Neutrophil (primary cell): Measurements from ENCODE around the gene LRRC25.
A peak's percentile ranks its signal among the peaks of the same experiment; 100 is the strongest.

ENCODE experiments used
- H3K27ac ChIP-seq: fragments of 200-600 bp; sonication (generic); 2 replicates; pipeline ENCODE4 v1.5.1; 2016; ENCODE audit warnings: mild to moderate bottlenecking, moderate library complexity
- H3K27me3 ChIP-seq: fragments of 200-600 bp; sonication (generic); 2 replicates; pipeline ENCODE4 v1.6.0; 2016; ENCODE audit warnings: mild to moderate bottlenecking
- H3K36me3 ChIP-seq: fragments of 200-600 bp; sonication (generic); 2 replicates; pipeline ENCODE4 v1.5.1; 2017
- H3K4me1 ChIP-seq, 2 experiments: fragments of 200-600 bp in 1 of 2; sonication (generic) in 1 of 2; 1 replicate in 1 of 2; 2 replicates in 1 of 2; pipeline versions ENCODE4 v1.5.1 to v1.6.1; 2013 to 2016; ENCODE audit warnings: low read depth in 1 of 2, low read length in 1 of 2, mild to moderate bottlenecking in 1 of 2, moderate library complexity in 1 of 2; ENCODE audit not compliant: control insufficient read depth in 1 of 2, insufficient read depth in 1 of 2
- H3K4me3 ChIP-seq, 2 experiments: fragments of 200-600 bp in 1 of 2; sonication (generic) in 1 of 2; 1 replicate in 1 of 2; 2 replicates in 1 of 2; pipeline ENCODE4 v1.5.1; 2013 to 2016; ENCODE audit warnings: low read depth in 1 of 2, low read length in 1 of 2, mild to moderate bottlenecking in 1 of 2, moderate library complexity in 1 of 2
- H3K9me3 ChIP-seq: fragments of 200-600 bp; sonication (generic); 2 replicates; pipeline ENCODE4 v1.5.1; 2016
- TF ChIP-seq, protein P1 (sequence below): fragments of 200-600 bp; sonication (generic); IDR thresholded peaks from 2 replicates; pipeline ENCODE4 v1.5.1; 2016; ENCODE audit warnings: antibody characterized with exemption

Gene LRRC25

DNA sequence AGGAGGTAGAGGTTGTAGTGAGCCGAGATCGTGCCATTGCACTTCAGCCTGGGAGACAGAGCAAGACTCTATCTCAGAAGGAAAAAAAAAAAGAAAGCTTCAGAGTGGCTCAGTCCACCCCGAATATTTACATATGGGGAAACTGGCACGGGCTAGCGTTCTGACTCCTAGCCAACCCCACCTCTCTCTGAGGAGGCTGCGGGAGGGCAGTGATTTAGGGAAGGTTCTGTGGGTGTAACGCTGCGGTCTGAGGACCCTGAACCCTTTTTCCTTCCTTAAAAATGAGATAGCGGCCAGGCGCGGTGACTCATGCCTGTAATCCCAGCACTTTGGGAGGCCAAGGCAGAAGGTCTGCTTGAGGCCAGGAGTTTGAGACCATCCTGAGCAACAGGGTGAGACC lies 5.0 kb downstream of the LRRC25 start:
- Histone ChIP-seq H3K27ac (peak overlapping the region; percentile 98), H3K4me3 (peak overlapping the region; percentile 90 to 100), H3K9me3 (no peaks in the 10 kb centered on the region), H3K4me1 (peaks cover 80 to 93% of the 10 kb centered on the region in 2 experiments), H3K36me3 (peaks cover 74% of the 10 kb centered on the region), H3K27me3 (peaks cover 10% of the 10 kb centered on the region)
- TF ChIP-seq, protein P1, sequence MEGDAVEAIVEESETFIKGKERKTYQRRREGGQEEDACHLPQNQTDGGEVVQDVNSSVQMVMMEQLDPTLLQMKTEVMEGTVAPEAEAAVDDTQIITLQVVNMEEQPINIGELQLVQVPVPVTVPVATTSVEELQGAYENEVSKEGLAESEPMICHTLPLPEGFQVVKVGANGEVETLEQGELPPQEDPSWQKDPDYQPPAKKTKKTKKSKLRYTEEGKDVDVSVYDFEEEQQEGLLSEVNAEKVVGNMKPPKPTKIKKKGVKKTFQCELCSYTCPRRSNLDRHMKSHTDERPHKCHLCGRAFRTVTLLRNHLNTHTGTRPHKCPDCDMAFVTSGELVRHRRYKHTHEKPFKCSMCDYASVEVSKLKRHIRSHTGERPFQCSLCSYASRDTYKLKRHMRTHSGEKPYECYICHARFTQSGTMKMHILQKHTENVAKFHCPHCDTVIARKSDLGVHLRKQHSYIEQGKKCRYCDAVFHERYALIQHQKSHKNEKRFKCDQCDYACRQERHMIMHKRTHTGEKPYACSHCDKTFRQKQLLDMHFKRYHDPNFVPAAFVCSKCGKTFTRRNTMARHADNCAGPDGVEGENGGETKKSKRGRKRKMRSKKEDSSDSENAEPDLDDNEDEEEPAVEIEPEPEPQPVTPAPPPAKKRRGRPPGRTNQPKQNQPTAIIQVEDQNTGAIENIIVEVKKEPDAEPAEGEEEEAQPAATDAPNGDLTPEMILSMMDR, result peak; percentile 11

DNA sequence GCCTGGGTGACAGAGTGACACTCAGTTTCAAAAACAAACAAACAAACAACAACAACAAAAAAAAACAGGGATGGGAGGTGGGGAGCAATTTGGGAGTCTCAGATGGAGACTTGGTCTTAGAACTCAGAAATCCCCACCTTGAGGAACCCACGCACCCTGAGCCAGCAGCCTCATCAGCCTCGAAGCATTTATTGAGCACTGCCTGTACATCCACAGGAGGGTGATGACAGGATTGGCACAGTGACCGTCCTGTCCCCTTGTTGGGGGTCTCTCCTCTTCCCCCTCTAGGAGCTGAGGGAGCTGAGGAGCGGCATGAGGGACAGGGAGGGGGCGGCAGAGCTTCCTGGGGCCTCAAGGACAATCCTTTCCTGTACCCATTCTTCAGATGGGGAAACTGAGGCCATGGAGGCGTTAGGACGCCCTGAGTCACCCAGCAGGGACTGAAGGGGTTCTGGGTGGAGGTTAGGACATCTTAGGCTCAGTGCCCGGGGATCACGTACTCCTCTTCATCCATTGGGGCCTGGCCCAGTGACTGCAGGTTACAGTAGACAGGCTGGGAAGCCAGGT lies 5.8 kb downstream of the LRRC25 start:
- no peaks in the 10 kb centered on the region for H3K9me3 ChIP-seq
- TF ChIP-seq, protein P1, result no peak
- H3K36me3 ChIP-seq, result peaks cover 72% of the 10 kb centered on the region
- H3K4me1 ChIP-seq, result peaks cover 84 to 93% of the 10 kb centered on the region in 2 experiments
- H3K27me3 ChIP-seq, result peaks cover 19% of the 10 kb centered on the region
- H3K4me3 ChIP-seq, result peak overlapping the region; percentile 90 to 100
- peak overlapping the region; percentile 98 for H3K27ac ChIP-seq

DNA sequence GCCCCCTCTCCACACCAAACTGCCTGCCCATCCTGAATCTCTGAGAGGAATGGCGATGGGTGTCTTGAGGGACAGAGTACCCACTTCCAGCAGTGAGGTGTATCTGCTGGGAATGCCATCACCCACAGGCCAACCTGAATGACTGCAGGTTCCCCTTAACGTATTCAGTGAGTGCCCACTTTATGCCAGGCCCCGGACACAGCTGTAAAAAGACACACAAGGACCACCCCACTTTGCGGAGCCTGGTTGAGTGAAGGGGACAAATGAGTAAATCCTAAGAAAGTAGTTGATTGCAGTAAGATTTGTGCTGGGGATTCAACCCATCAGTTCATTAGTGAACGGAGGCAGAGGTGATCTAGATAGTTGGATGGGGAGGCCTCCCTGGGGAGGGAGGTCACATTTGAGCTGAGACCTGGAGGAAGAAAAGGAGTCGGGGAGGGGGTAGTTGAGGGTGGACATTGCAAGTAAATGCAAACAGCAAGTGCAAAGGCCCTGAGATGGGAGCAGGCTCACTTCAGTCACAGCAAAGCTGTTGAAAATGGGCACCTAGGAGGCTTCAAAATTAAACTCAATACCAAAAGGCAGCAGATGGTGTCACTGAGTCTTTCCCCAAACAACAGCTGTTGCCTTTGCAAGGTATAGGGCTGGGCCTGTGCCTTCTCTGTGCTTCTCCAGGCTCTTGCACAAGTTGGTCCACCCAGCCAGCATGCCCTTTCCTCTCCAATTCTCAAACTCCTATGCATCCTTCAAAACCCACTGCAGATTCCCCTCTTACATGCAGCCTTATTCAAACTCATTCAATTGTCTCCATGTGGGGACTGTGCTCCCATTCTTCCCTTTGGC lies 7.1 kb downstream of the LRRC25 start:
- Histone ChIP-seq H3K4me3 (no peak overlapping the region), H3K27ac (peak overlapping the region; percentile 98), H3K36me3 (peaks cover 59% of the 10 kb centered on the region), H3K27me3 (peaks cover 32% of the 10 kb centered on the region), H3K9me3 (no peaks in the 10 kb centered on the region), H3K4me1 (peaks cover 71 to 80% of the 10 kb centered on the region in 2 experiments)
- TF ChIP-seq, protein P1, result no peak

DNA sequence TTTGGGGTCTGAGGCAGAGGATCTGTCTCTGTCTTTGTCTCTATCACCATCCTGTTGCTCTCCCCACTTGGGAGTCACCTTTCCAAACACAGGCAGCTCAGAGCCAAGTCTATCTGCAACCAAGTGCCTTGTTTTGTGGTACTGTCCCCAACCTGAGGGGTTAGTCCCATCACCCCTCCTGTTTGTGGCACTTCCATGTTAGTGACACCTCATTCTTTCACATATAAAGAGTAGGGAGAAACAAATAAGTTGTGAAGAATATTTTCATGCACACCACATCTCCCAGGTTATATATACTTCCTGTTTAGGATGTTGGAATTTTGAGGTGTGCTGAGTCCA lies 7.7 kb downstream of the LRRC25 start:
- Histone ChIP-seq H3K27me3 (peaks cover 38% of the 10 kb centered on the region), H3K4me1 (peaks cover 65 to 74% of the 10 kb centered on the region in 2 experiments), H3K4me3 (no peak overlapping the region), H3K36me3 (peaks cover 55% of the 10 kb centered on the region), H3K9me3 (no peaks in the 10 kb centered on the region), H3K27ac (peak overlapping the region; percentile 98)
- TF ChIP-seq, protein P1, result no peak

DNA sequence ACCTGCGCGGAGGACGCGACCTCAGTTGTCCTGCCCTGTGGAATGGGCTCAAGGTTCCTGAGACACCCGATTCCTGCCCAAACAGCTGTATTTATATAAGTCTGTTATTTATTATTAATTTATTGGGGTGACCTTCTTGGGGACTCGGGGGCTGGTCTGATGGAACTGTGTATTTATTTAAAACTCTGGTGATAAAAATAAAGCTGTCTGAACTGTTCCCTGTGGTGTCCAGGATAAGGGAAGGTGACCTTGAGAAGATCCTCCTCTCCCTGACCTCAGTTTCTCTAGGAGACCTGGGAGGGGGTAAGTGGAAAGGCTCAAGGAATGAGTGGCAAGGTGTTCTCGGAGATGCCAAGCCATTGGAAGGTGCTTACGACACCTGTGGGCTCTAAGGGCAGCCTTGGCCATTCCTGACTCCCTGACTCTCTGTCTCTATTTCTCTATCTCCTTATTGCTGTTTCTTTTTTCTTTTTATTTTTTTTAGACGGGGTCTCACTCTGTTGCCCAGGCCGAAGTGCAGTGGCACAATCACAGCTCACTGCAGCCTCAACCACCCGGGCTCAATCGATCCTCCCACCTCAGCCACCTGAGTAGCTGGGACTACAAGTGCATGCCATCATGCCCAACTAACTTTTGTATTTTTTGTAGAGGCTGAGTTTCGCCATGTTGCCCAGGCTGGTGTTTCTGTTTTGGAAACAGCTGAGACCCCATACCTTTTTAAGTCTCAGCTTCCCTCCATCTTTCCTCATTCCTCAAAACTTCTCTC lies 8.3 kb downstream of the LRRC25 start:
- H3K4me3 ChIP-seq, result peak overlapping the region; percentile 50 to 60
- peaks cover 60 to 69% of the 10 kb centered on the region in 2 experiments for H3K4me1 ChIP-seq
- TF ChIP-seq, protein P1, result no peak
- peaks cover 50% of the 10 kb centered on the region for H3K36me3 ChIP-seq
- H3K9me3 ChIP-seq, result no peaks in the 10 kb centered on the region
- peak overlapping the region; percentile 98 for H3K27ac ChIP-seq
- H3K27me3 ChIP-seq, result peaks cover 43% of the 10 kb centered on the region
